Stimulated activated CD8-positive, alpha-beta memory T cell treated with anti-CD3 and anti-CD28 coated beads, Interleukin-4, amount 100 ng/mL, for 24 hours (primary cell): ENCODE data around the gene PIK3R6.
A peak's percentile ranks its signal among the peaks of the same experiment; 100 is the strongest.

Experiments used
- DNase-seq: peaks from one replicate; pipeline ENCODE4 v3.0.0-alpha.2; 2020; ENCODE audit warnings: low read depth

Gene PIK3R6

GRCh38 chr17:8894673-8895578 lies 27.5 kb upstream of the PIK3R6 start:
- peak; percentile 33 for DNase-seq

- DNase-seq, result no peak
Observed at GRCh38 chr17:8894202-8894671, 26.8 kb upstream of the PIK3R6 start.

GRCh38 chr17:8893621-8894201 lies 26.2 kb upstream of the PIK3R6 start:
- no peak for DNase-seq

GRCh38 chr17:8893059-8893458 lies 25.6 kb upstream of the PIK3R6 start:
- DNase-seq, result no peak

GRCh38 chr17:8892338-8892690 lies 24.8 kb upstream of the PIK3R6 start:
- DNase-seq, result no peak

- DNase-seq, result no peak
Observed at GRCh38 chr17:8890671-8891070, 23.2 kb upstream of the PIK3R6 start.

GRCh38 chr17:8889458-8890210 lies 22.2 kb upstream of the PIK3R6 start:
- DNase-seq, result no peak

- DNase-seq, result no peak
Observed at GRCh38 chr17:8888704-8889302, 21.3 kb upstream of the PIK3R6 start.

- no peak for DNase-seq
Observed at GRCh38 chr17:8887834-8888703, 20.6 kb upstream of the PIK3R6 start.

- no peak for DNase-seq
Observed at GRCh38 chr17:8887301-8887700, 19.8 kb upstream of the PIK3R6 start.

- no peak for DNase-seq
Observed at GRCh38 chr17:8885967-8886684, 18.7 kb upstream of the PIK3R6 start.

- DNase-seq, result peak; percentile 23
Observed at GRCh38 chr17:8885163-8885966, 17.9 kb upstream of the PIK3R6 start.

- DNase-seq, result no peak
Observed at GRCh38 chr17:8884336-8884990, 17.0 kb upstream of the PIK3R6 start.

- DNase-seq, result no peak
Observed at GRCh38 chr17:8883353-8883752, 15.9 kb upstream of the PIK3R6 start.

- no peak for DNase-seq
Observed at GRCh38 chr17:8881606-8882005, 14.1 kb upstream of the PIK3R6 start.

- no peak for DNase-seq
Observed at GRCh38 chr17:8880466-8880865, 13.0 kb upstream of the PIK3R6 start.

GRCh38 chr17:8879410-8879809 lies 11.9 kb upstream of the PIK3R6 start:
- DNase-seq, result no peak

GRCh38 chr17:8877984-8878383 lies 10.5 kb upstream of the PIK3R6 start:
- DNase-seq, result no peak

GRCh38 chr17:8875957-8876356 lies 8.5 kb upstream of the PIK3R6 start:
- DNase-seq, result no peak
